Left ventricle myocardium inferior (tissue), 1 donor: ENCODE data around the gene SYCE3. TPM values are rescaled to one million over a fixed set of nuclear protein-coding genes. Genes with fewer than 3 reads are reported as not detected.

Experiments
- DNase-seq: peaks from one replicate; pipeline ENCODE4 v3.0.0-alpha.2; 2020
- H3K27ac ChIP-seq: fragments of 200-600 bp; replicated peaks from 2 replicates; pipeline ENCODE4 v1.8.0; 2021
- H3K27me3 ChIP-seq: fragments of 200-600 bp; 2 replicates; pipeline ENCODE4 v1.8.0; 2021; ENCODE audit warnings: low read depth
- H3K36me3 ChIP-seq: fragments of 200-600 bp; 2 replicates; pipeline ENCODE4 v1.8.0; 2021
- H3K4me1 ChIP-seq: fragments of 200-600 bp; 2 replicates; pipeline ENCODE4 v1.8.0; 2021
- H3K4me3 ChIP-seq: fragments of 200-600 bp; 2 replicates; pipeline ENCODE4 v1.8.0; 2021; ENCODE audit warnings: mild to moderate bottlenecking, moderate library complexity
- H3K9me3 ChIP-seq: fragments of 200-600 bp; replicated peaks from 2 replicates; pipeline ENCODE4 v1.8.0; 2021
- CTCF ChIP-seq: fragments of 200-600 bp; IDR thresholded peaks from 2 replicates; pipeline ENCODE4 v1.8.0; 2021; ENCODE audit warnings: antibody characterized with exemption, mild to moderate bottlenecking, borderline replicate concordance
- intact Hi-C: fragments of 100-400 bp; cut with micrococcal nuclease; formaldehyde crosslinking; loops from one replicate; pipeline ENCODE4 v1.11.0; 2022
- total RNA-seq: library from RNA; stranded (reverse); fragmentation: NEBNext Ultra II Directional; extraction: Animal tissue kit (Norgen Biotek cat#: 25700); gene quantifications from one replicate; pipeline ENCODE4 v1.2.1, GENCODE V29; 2021
- donor health status: DM: no; HTN: yes; CAD: no; lungs with severe emphysema.

SYCE3 gene
- total RNA-seq, 1 donor from 2014 or later, result not detected

- intact Hi-C loops, result no loop called here
- H3K27ac ChIP-seq, result no peak overlapping the region
- H3K4me3 ChIP-seq, result no peak overlapping the region
- no peak for DNase-seq
- H3K4me1 ChIP-seq, result peaks cover 75% of the 10 kb centered on the region
- no peaks in the 10 kb centered on the region for H3K27me3 ChIP-seq
- TF ChIP-seq CTCF, result no peak
- H3K9me3 ChIP-seq, result no peaks in the 10 kb centered on the region
- peaks cover 80% of the 10 kb centered on the region for H3K36me3 ChIP-seq
Observed at GRCh38 chr22:50572965-50573364, 10.2 kb upstream of the SYCE3 start.

- intact Hi-C loops, result no loop called here
- Histone ChIP-seq H3K4me3 (no peak overlapping the region), H3K27ac (no peak overlapping the region), H3K9me3 (no peaks in the 10 kb centered on the region), H3K36me3 (peaks cover 89% of the 10 kb centered on the region), H3K4me1 (peaks cover 62% of the 10 kb centered on the region), H3K27me3 (no peaks in the 10 kb centered on the region)
- no peak for TF ChIP-seq CTCF
- no peak for DNase-seq
Observed at GRCh38 chr22:50571264-50572175, 8.8 kb upstream of the SYCE3 start.

GRCh38 chr22:50570861-50571260 lies 8.1 kb upstream of the SYCE3 start:
- peaks cover 85% of the 10 kb centered on the region for H3K36me3 ChIP-seq
- no peak overlapping the region for H3K27ac ChIP-seq
- peaks cover 56% of the 10 kb centered on the region for H3K4me1 ChIP-seq
- no peak for DNase-seq
- H3K9me3 ChIP-seq, result no peaks in the 10 kb centered on the region
- intact Hi-C loops, result no loop called here
- no peak overlapping the region for H3K4me3 ChIP-seq
- no peaks in the 10 kb centered on the region for H3K27me3 ChIP-seq
- no peak for TF ChIP-seq CTCF

- no peak for DNase-seq
- Histone ChIP-seq H3K4me3 (no peak overlapping the region), H3K27me3 (no peaks in the 10 kb centered on the region), H3K27ac (no peak overlapping the region), H3K4me1 (peaks cover 48% of the 10 kb centered on the region), H3K9me3 (no peaks in the 10 kb centered on the region), H3K36me3 (peaks cover 76% of the 10 kb centered on the region)
- intact Hi-C loops, result no loop called here
- TF ChIP-seq CTCF, result no peak
Observed at GRCh38 chr22:50569896-50570535, 7.3 kb upstream of the SYCE3 start.

GRCh38 chr22:50569041-50569459 lies 6.3 kb upstream of the SYCE3 start:
- peaks cover 68% of the 10 kb centered on the region for H3K36me3 ChIP-seq
- no peak for DNase-seq
- no peaks in the 10 kb centered on the region for H3K27me3 ChIP-seq
- H3K4me3 ChIP-seq, result no peak overlapping the region
- intact Hi-C loops, result no loop called here
- H3K9me3 ChIP-seq, result no peaks in the 10 kb centered on the region
- TF ChIP-seq CTCF, result no peak
- H3K27ac ChIP-seq, result no peak overlapping the region
- H3K4me1 ChIP-seq, result peaks cover 47% of the 10 kb centered on the region
